ENCODE data around the gene SAP30BP.

GRCh38 chr17:75646638-75646992 is 20.5 kb upstream of the SAP30BP start:
- no peak for TF ChIP-seq TAF1 (IDR thresholded peaks at IDR 0.05; ENCODE audit: borderline replicate concordance, insufficient read depth, low read length)
- TF ChIP-seq POLR2AphosphoS5 (IDR thresholded peaks at IDR 0.05; ENCODE audit: low read depth, low read length): no peak
- TF ChIP-seq FOXP2 (optimal IDR thresholded peaks at IDR 0.05; ENCODE audit: borderline replicate concordance, extremely low read depth, extremely low read length, insufficient read depth): no peak

Measured in PFSK-1 (cell line).